T follicular helper cell (primary cell): ENCODE results near the gene PHF21A.

Source experiments
- DNase-seq: peaks from one replicate; pipeline ENCODE4 v3.0.0-alpha.2; 2020; ENCODE audit warnings: low read depth

The PHF21A gene

GRCh38 chr11:46075928-46076327 lies 45.3 kb downstream of the PHF21A start:
- no peak for DNase-seq

- DNase-seq, result no peak
Observed at GRCh38 chr11:46075168-46075567, 46.1 kb downstream of the PHF21A start.

- no peak for DNase-seq
Observed at GRCh38 chr11:46073632-46074031, 47.6 kb downstream of the PHF21A start.

DNA sequence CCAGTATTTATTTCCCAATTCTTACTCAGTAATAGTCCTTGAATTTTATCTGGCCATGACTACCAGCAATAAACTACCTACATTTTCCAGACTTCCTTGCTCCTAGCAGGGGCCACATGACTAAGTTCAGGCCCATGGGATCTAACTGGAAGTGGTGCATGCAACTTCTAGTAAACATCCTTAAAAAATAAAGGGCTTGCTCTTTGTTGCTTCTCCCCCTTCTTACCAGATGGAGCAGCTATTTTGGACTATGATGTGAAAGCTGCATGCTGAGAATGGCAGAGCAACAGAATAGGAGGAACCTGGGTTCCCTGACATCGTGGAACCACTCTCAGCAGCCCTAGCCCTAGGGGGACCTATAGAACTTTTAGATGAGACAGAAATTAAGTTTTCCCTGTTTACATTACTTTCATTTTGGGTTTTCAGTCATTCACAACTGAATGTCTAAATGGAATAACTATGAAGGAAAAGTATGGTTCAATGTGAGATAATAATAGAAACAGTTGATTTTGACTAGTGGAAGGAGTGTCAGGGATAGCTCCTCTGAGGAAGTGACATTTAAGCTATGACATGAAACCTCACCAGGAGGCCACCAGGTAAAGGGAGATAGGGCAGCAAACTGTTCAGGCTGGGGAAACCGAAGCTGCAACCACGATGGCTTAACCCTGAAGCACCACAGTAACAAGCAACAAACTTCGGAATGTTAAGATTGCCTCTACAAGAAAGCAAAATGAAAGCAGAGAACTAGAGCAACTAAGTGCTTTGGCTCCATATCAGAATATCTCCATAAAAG lies 48.9 kb downstream of the PHF21A start:
- DNase-seq, result no peak

DNA sequence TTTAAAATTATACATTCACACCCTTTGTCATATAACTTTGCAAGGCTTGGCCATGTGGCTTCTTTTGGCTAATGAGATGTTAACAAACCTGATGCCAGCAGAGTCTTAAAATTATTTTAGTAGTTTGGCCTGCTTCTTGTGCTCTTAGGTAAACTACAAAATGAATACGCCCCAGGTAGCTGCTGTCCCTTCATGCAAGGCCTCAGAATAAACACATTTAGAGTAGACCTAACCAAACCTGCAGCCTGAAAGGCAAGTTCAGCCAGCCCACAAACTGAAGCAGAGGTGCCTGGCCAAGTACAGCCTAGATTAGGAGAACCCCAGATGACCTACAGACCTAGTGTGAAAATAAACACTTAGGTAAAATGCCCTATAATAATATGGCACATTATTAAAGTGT lies 50.2 kb downstream of the PHF21A start:
- DNase-seq, result no peak

DNA sequence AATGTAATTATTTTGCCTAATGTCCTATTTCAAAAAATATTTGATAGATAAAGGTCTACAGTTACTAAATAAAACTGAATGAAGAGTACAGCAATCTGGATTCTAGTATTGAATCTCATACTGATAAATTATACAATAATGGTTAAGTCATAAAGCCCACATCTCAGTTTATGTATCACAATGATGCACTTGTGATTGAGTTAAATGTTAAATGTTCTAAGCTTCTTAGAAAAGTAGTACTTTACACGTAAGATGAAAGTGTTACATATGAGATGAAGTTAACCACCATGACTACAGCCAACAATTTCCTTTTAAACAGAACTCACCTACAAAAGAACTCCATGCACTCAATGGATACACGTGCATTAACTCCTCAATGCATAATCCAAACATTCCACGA lies 51.7 kb downstream of the PHF21A start:
- no peak for DNase-seq

DNA sequence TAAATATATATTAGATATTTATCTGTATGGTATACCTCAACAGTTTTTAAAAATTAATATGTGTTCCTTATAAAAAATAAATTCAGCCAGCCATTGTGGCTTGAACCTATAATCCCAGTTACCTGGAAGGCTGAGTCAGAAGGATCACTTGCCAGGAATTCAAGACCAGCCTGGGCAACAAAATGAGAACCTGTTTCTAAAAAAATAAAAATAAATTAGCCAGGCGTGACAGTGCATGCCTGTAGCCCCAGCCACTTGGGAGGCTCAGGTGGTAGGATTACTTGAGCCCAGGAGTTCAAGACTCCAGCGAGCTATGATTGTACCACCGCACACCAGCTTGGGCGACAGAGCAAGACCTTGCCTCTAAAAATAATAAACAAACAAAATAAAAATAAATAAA lies 54.9 kb downstream of the PHF21A start:
- DNase-seq, result no peak

DNA sequence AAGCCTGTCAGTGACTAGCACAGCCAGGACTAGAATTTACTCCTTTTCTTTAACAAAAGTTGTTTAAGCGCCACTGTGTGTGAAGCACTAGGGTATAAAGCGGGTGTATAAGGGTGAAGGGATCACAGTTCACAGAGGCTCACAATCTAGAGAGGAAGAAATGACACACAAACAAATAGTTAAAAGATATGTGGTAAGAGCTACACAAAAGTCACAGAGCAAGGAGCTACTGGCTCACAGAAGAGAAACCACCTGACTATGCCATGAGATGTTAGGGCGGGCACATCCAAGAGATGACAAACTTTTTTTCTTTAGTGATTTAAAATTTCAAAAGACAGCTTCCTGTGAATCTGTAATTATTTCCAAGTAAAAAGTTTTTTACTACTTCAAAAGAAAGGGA lies 55.6 kb downstream of the PHF21A start:
- DNase-seq, result no peak

DNA sequence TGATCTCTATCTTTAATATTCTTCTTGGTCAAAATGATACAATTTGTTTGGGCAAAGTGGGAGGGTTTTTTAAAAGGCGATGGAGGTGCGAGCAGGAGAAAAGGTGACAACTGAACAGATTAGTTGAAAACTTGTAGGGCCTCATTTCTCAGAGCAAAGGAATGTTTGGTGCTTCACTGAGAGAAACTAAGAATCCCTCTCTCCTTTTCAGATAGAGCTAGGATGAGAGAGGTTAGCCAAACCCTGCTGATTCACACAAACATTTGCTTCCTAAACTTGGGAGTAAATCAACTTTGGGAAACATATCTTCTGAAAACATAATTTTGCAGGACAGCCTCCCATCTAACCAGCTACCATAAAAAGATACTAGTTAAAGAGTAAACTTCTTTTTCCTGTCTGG lies 57.0 kb downstream of the PHF21A start:
- no peak for DNase-seq

GRCh38 chr11:46063138-46063537 lies 58.1 kb downstream of the PHF21A start:
- no peak for DNase-seq

GRCh38 chr11:46060013-46060412 lies 61.2 kb downstream of the PHF21A start:
- DNase-seq, result no peak

GRCh38 chr11:46057489-46057888 lies 63.8 kb downstream of the PHF21A start:
- DNase-seq, result no peak

- no peak for DNase-seq
Observed at GRCh38 chr11:46055371-46055770, 65.9 kb downstream of the PHF21A start.

DNA sequence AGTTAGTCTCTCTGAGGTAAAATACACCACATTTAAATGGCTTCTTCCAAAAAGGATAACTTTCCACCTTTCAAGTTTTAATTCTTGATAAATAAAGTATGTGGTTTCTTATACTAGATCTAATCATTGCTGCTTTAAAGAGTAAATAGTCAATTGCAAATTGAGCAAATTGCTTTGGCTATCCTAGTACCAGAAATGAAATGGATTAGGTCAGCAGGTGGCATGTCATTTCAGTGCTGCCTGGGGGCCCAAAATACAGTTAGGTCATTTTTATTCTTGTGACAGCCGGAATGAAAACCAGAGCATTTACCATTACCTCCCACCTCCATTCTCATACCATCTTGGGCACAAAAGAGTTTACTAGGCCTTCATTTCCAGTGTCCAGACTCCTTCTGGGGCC lies 70.2 kb downstream of the PHF21A start:
- DNase-seq, result no peak

DNA sequence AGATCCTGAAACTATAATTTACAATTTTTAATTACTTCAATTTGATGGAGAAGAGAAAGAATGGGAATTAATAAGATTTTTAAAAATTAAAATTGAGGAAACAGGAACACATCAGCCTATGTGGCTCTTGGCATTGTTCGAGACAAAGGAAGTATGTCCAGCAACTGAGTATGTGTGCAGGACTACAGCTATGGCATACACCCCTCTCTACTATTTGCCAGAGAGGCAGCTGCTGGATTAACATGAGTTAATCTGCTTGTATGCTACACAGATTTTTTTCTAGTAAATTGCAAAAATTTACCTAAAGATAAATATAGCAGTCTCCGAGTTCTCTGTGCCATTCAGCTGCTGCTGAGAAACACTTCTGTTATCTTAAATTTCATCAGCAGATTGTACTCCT lies 70.6 kb downstream of the PHF21A start:
- no peak for DNase-seq

- DNase-seq, result no peak
Observed at GRCh38 chr11:46050003-46050461, 71.2 kb downstream of the PHF21A start.

- DNase-seq, result no peak
Observed at GRCh38 chr11:46049325-46049897, 71.8 kb downstream of the PHF21A start.

DNA sequence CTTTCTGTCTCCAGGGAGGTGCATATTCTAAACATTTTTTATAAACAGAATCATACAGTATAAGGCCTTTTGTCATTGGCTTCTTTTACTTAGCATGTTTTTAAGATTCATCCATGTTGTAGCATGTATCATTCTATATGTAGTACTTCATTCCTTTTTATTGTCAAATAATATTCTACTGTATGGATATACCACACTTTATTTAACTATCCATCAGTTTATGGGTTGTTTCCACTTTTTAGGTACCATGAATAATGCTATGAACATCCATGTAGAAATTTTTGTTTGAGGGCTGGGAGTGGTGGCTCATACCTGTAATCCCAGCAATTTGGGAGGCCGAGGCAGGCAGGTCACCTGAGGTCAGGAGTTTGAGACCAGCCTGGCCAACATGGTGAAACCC lies 73.1 kb downstream of the PHF21A start:
- no peak for DNase-seq

DNA sequence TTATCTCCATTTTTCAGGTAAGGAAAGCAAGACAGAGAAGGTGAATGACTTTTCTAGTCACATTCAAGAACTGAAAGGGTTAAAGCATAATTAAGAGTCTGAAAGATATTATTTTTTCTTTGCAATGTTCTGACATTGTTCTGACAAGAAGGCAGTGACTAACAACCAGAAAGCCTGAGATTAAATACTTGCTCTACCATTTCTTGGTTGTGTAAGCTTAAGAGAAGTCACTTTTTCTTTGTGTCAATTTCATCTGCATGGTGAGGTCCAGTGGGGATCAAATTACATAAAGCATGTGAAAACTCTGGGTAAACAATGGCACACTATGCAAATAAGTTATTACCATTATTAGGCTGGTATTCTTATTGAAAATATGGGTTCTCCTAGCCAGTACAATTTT lies 73.7 kb downstream of the PHF21A start:
- no peak for DNase-seq

DNA sequence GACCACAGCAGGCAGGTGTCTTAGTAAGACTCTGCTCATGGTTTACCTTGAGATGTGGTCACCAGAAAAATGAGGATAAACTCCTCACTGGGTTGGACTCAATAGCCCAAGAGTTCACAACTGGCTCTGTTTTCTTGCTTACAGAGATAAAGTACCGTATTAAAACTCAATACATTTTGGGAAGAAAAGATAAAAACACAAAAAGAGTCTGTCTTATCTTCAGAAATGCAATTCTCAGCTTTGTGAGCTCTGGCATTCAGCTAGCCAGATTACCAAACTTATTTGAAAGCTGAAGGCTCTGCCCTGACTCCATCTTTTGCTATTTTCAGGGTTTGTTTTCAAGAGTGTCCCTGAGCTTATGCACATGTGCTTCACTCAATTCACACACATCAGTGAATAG lies 75.4 kb downstream of the PHF21A start:
- no peak for DNase-seq

DNA sequence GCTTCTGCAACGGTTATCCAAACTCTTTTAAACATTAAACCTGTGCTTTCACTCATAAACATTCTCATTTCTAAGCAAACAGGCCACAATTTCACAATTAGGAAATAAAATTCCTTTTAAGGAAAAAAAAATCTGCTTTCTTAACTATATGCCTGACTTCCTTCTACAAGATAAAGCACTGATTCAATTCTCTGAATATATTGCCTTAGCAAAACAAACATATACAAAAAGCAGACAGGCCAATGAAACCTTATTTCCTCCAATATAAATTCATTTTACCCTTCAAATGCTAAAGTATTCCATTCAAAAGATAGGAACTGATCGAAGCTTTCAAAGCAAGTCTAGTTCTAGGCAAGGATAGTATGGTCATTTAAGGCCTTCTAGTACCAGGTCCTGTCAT lies 76.7 kb downstream of the PHF21A start:
- DNase-seq, result no peak

DNA sequence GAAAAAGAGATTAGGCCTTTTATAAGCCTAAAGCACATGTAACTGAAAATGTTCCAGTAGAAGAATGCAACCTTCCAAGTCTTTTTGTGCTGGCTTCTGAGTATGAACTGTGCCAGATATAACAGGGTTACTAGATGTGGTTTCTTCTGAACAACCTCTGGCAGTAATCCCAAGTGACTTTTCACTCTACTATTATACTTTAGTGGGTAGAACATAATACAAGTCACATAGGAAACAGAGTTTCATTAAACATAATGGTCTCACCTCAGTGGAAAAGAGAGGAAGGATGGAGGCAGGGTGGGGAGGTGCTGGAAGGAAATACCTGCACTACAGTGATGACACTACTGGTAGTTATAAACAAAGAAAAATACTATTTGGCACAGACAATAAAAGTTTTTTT lies 81.3 kb downstream of the PHF21A start:
- DNase-seq, result no peak

- no peak for DNase-seq
Observed at GRCh38 chr11:46038529-46038928, 82.7 kb downstream of the PHF21A start.

DNA sequence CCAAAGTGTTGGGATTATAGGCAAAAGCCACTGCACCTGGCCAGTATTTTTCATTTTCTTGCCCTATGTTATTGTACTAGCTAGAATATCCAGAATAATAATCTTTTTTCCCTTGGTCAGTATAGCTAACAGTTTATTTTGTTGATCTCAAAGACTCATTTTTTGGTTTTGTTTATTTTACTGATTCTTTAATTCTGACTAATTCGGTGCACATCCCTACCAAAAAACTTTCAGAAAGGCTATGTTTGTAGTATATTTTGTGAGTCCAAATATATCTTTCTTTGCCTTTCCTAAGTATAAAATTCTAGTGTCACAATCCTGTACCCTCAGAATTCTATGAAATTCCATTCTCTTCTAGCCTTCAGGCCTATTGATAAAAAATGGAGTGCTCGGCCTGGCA lies 84.3 kb downstream of the PHF21A start:
- DNase-seq, result no peak
